DND-41 (cell line): ENCODE measurements around the gene CPED1.

Source experiments
- CTCF ChIP-seq: IDR thresholded peaks from 2 replicates; pipeline ENCODE4 v1.5.1; 2012; ENCODE audit warnings: borderline replicate concordance, low read length, moderate library complexity, mild to moderate bottlenecking; ENCODE audit not compliant: poor library complexity, severe bottlenecking; ENCODE audit errors: extremely low read depth
- EZH2 ChIP-seq: IDR thresholded peaks from 3 replicates; pipeline ENCODE4 v1.6.1; 2012; ENCODE audit warnings: borderline replicate concordance, low read depth, mild to moderate bottlenecking, moderate library complexity, low read length, inconsistent platforms; ENCODE audit not compliant: severe bottlenecking

GRCh38 chr7:121012170-121012874 is 23.8 kb downstream of the CPED1 start:
- TF ChIP-seq CTCF (no peak), EZH2 (no peak)
